Hepatic stellate cell (primary cell): ENCODE data around the gene CFAP91.

Experiments
- DNase-seq: peaks from one replicate; pipeline ENCODE4 v3.0.0; 2011; ENCODE audit warnings: low spot score

Gene CFAP91

GRCh38 chr3:119743921-119744320, 41.1 kb downstream of the CFAP91 start:
- DNase-seq, result no peak

GRCh38 chr3:119745942-119746341, 43.1 kb downstream of the CFAP91 start:
- no peak for DNase-seq

DNA sequence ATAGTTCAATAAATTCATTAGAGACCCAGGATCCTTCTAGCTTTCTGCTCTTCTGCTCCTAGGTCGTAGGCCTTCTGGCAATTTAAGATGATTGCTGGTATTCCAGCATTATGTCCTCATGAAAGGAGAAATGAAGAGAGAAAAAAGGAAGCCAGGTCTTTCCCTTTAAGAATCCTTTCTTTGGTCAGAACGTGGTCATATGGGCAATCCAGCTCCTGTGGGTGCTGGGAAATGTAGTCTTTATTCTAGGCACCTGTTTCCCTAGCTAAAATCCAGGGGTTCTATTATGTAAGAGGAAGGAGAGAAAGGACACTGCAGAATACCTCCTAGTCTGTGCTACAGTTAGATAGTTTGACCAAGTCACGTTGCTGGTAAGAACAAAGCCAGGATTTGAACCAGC, 43.6 kb downstream of the CFAP91 start:
- DNase-seq, result no peak

DNA sequence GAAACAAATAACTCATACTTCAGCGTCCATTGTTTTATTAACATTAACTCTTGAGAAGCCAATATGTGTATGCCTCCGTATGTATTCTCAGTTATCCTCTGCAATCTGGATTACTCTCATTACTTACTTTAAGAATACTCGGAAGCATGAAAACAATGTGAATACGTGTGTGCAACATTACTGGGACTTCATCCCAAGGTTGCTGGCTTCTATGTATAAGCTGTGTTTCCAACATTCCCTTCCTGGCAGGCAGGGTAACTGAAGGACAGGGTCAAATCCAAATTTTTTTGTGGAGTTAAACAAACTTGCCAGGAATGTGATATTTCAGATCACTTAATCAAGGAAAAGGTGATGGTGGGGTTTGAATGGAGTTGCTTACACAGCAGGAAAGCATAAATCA, 44.5 kb downstream of the CFAP91 start:
- DNase-seq, result no peak

DNA sequence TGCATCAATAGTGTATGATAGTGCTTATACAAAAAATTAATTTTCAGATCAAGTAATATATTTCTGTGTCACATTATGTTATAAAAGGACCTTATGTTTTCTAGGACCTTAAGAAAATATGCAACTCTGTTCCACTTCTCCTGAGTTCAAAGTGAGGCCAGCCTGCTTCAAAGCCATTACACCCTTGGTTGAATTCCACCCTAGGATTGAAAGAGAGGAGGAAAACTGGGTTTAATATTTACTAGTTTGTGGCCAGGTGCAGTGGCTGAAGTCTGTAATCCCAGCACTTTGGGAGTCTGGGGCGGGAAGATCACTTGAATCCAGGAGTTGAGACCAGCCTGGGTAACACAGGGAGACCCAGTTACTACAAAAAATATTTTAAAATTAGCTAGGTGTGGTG, 46.2 kb downstream of the CFAP91 start:
- DNase-seq, result no peak

- no peak for DNase-seq
Observed at GRCh38 chr3:119751423-119751822, 48.6 kb downstream of the CFAP91 start.
